Measurements from ENCODE around the gene PCNX1. TPM values are rescaled to one million over a fixed set of nuclear protein-coding genes. Genes with fewer than 3 reads are reported as not detected.

Gene PCNX1
- total and polyA plus RNA-seq, 9 of the 15 experiments (the other 6 are each of a cell fraction or from before 2014, with no cell fraction given) = 0.30 to 4.5 (median 2.3) TPM

GRCh38 chr14:71029236-71029781, 122.0 kb downstream of the PCNX1 start:
- FAIRE-seq (no peak), ATAC-seq (no peak), DNase-seq (ENCODE audit: extremely low read depth in 1 of 4, low spot score in 3 of 4) (no peak)
- Histone ChIP-seq H3K9me3 (replicated peaks; ENCODE audit: control insufficient read depth, insufficient read depth, low read depth, low read length) (no peaks in the 10 kb centered on the region), H3K79me2 (ENCODE audit: control insufficient read depth, insufficient read depth, low read length) (no peaks in the 10 kb centered on the region), H3K4me2 (ENCODE audit: insufficient read depth, low read length) (no peak overlapping the region), H3K4me1 (replicated peaks in 1 of 2; ENCODE audit: control insufficient read depth in 2 of 2, insufficient read depth in 2 of 2, low read length in 2 of 2) (no peaks in the 10 kb centered on the region), H4K20me1 (replicated peaks; ENCODE audit: control insufficient read depth, insufficient read depth, low read length) (no peaks in the 10 kb centered on the region), H3K9ac (ENCODE audit: insufficient read depth in 1 of 2, low read depth in 2 of 2, low read length in 2 of 2) (no peak overlapping the region), H3K27ac (ENCODE audit: extremely low read depth, low read depth, low read length) (no peak overlapping the region), H3K9me1 (ENCODE audit: control insufficient read depth, insufficient read depth, low read length) (no peaks in the 10 kb centered on the region), H3K36me3 (ENCODE audit: control insufficient read depth, insufficient read depth, low read length) (no peaks in the 10 kb centered on the region), H3K27me3 (ENCODE audit: control insufficient read depth in 2 of 2, insufficient read depth in 2 of 2, low read length in 2 of 2) (no peaks in the 10 kb centered on the region), H3K4me3 (no peak overlapping the region), H2AFZ (ENCODE audit: low read depth, low read length) (no peak overlapping the region)
- in situ Hi-C loops (cut with MboI) = no loop called here
- intact Hi-C loops (cut with micrococcal nuclease) = no loop called here
- BruUV-seq (replicated peaks) = no TSS peak
- WGBS (ENCODE audit: insufficient coverage, low coverage, missing lambda C conversion rate) = 26% methylated on average over 2 of the region's 2 CpGs
- no peak for TF ChIP-seq HOMEZ (CRISPR knock-in tag; IDR thresholded peaks at IDR 0.05)
- no peak for TF ChIP-seq ZNF449 (CRISPR knock-in tag; IDR thresholded peaks at IDR 0.05)
- no peak for TF ChIP-seq SMAD2 (IDR thresholded peaks at IDR 0.05; ENCODE audit: low read depth, low read length)
- TF ChIP-seq NR1H2 (CRISPR knock-in tag; IDR thresholded peaks at IDR 0.05) = no peak
- no peak for TF ChIP-seq KLF6 (CRISPR knock-in tag; IDR thresholded peaks at IDR 0.05; ENCODE audit: borderline replicate concordance)
- TF ChIP-seq STAG1 (CRISPR knock-in tag; IDR thresholded peaks at IDR 0.05; ENCODE audit: borderline replicate concordance) = no peak
- no peak for TF ChIP-seq CBX1 (IDR thresholded peaks at IDR 0.05; ENCODE audit: low read depth)
- no peak for TF ChIP-seq POLR3G (IDR thresholded peaks at IDR 0.05; ENCODE audit: extremely low read depth, insufficient read length, insufficient replicate concordance)
- TF ChIP-seq MTF1 (CRISPR knock-in tag; IDR thresholded peaks at IDR 0.05; ENCODE audit: borderline replicate concordance) = no peak
- TF ChIP-seq SLC30A9 (CRISPR knock-in tag; IDR thresholded peaks at IDR 0.05) = no peak
- ChIA-PET POLR2A (no interaction called here), CTCF (ENCODE audit: low intra/inter-chr PET ratio) (no interaction called here)
